Measurements from ENCODE around the gene FNDC1.
"Not testable (repeated sequence)": the region's sequence is repeated elsewhere in the genome, so short reads cannot be mapped to it uniquely, and the experiment has no call there.

FNDC1 gene

GRCh38 chr6:159261995-159262394 is 92.8 kb downstream of the FNDC1 start:
- no peak for DNase-seq

GRCh38 chr6:159262586-159262985 is 93.4 kb downstream of the FNDC1 start:
- no peak for DNase-seq

GRCh38 chr6:159267165-159267564 is 98.0 kb downstream of the FNDC1 start:
- no peak for DNase-seq

GRCh38 chr6:159268511-159268910 is 99.3 kb downstream of the FNDC1 start:
- no peak for DNase-seq

GRCh38 chr6:159271257-159271656 is 102.1 kb downstream of the FNDC1 start:
- no peak for DNase-seq

- DNase-seq, result no peak
These were observed 109.4 kb downstream of the FNDC1 start for GRCh38 chr6:159278626-159279025.

GRCh38 chr6:159279790-159280277 is 110.6 kb downstream of the FNDC1 start:
- DNase-seq, result no peak

- no peak for DNase-seq
These were observed 113.2 kb downstream of the FNDC1 start for GRCh38 chr6:159282421-159282820.

GRCh38 chr6:159284661-159285060 is 115.5 kb downstream of the FNDC1 start:
- DNase-seq, result not testable (repeated sequence)

GRCh38 chr6:159298840-159299239 is 129.6 kb downstream of the FNDC1 start:
- no peak for DNase-seq

- no peak for DNase-seq
These were observed 130.4 kb downstream of the FNDC1 start for GRCh38 chr6:159299566-159299965.

- no peak for DNase-seq
These were observed 132.1 kb downstream of the FNDC1 start for GRCh38 chr6:159301277-159301676.

- no peak for DNase-seq
These were observed 132.8 kb downstream of the FNDC1 start for GRCh38 chr6:159301810-159302593.

GRCh38 chr6:159302594-159302992 is 133.4 kb downstream of the FNDC1 start:
- no peak for DNase-seq

- no peak for DNase-seq
These were observed 134.0 kb downstream of the FNDC1 start for GRCh38 chr6:159303159-159303558.

GRCh38 chr6:159303784-159304183 is 134.6 kb downstream of the FNDC1 start:
- DNase-seq, result no peak

- DNase-seq, result no peak
These were observed 135.4 kb downstream of the FNDC1 start for GRCh38 chr6:159304641-159305040.

- no peak for DNase-seq
These were observed 136.0 kb downstream of the FNDC1 start for GRCh38 chr6:159305159-159305558.

GRCh38 chr6:159305804-159306537 is 136.8 kb downstream of the FNDC1 start:
- DNase-seq, result no peak

GRCh38 chr6:159307246-159307790 is 138.1 kb downstream of the FNDC1 start:
- DNase-seq, result no peak

- no peak for DNase-seq
These were observed 139.0 kb downstream of the FNDC1 start for GRCh38 chr6:159308198-159308597.

- DNase-seq, result no peak
These were observed 140.5 kb downstream of the FNDC1 start for GRCh38 chr6:159309723-159310122.

GRCh38 chr6:159311618-159312017 is 142.4 kb downstream of the FNDC1 start:
- no peak for DNase-seq

- no peak for DNase-seq
These were observed 143.0 kb downstream of the FNDC1 start for GRCh38 chr6:159312206-159312605.
